ENCODE measurements around the gene LBR. TPM values are rescaled to one million over a fixed set of nuclear protein-coding genes. Genes with fewer than 3 reads are reported as not detected.

LBR gene
- total and polyA plus RNA-seq, 2 of the 4 experiments (the other 2 are of a cell fraction): 21.3 to 24.9 TPM

DNA sequence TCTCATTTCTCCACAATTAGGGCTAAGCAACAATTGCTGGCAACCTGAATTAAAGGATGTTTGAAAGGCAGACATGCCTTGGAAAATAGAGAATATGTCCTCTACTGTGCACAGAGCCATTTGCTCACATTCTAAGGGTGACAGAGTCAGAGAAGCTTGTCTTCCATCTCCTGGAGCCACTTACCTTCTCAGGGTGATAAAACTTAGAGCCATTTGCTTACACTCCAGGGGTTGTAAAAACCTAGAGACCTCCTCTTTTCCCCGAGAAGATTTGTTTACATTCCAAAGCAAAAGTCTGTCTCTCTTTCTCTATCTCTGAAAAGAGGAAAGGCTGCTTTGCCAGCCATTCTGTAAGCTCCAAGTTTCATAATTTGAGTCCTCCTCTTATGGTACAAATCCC is 61.3 kb downstream of the LBR start:
- no peak overlapping the region for H3K14ac ChIP-seq (replicated peaks; ENCODE audit: low read depth, low read length)
- H3K9me3 ChIP-seq (ENCODE audit: control insufficient read depth, insufficient read depth, low read length): no peaks in the 10 kb centered on the region
- H3K9ac ChIP-seq (ENCODE audit: low read depth, low read length): no peak overlapping the region
- H2BK5ac ChIP-seq (ENCODE audit: low read depth, low read length, poor library complexity, severe bottlenecking): no peak overlapping the region
- H3K79me1 ChIP-seq (ENCODE audit: low read depth in 1 of 2, low read length in 2 of 2): no peaks in the 10 kb centered on the region
- no peak overlapping the region for H3K18ac ChIP-seq (ENCODE audit: low read depth, low read length)
- no peak overlapping the region for H2BK20ac ChIP-seq (ENCODE audit: low read depth, low read length)
- H3K4ac ChIP-seq (ENCODE audit: low read depth, low read length): no peak overlapping the region
- WGBS, 2 experiments (ENCODE audit: extremely low coverage in 2 of 2, insufficient read length in 1 of 2): 0% methylated on average over 1 of the region's 1 CpG; no CpG with 5 or more reads in 1 of the 2 experiments
- no peak overlapping the region for H4K8ac ChIP-seq (ENCODE audit: low read depth in 2 of 2, low read length in 2 of 2)
- H2BK15ac ChIP-seq (ENCODE audit: low read depth, low read length): no peak overlapping the region
- DNase-seq: no peak
- ATAC-seq (ENCODE audit: low read depth): peak; percentile 11; the same call in 1 of the 2 replicates
- H3K27me3 ChIP-seq (ENCODE audit: control insufficient read depth, insufficient read depth, low read length): peaks cover 5% of the 10 kb centered on the region
- no peak overlapping the region for H3K4me3 ChIP-seq (ENCODE audit: insufficient read depth, low read depth, low read length)
- no peak overlapping the region for H3K56ac ChIP-seq (ENCODE audit: extremely low read depth, insufficient read depth, low read length)
- H2AK9ac ChIP-seq (replicated peaks; ENCODE audit: low read depth, low read length, poor library complexity): no peak overlapping the region
- intact Hi-C loops (cut with micrococcal nuclease): no loop called here
- no peaks in the 10 kb centered on the region for H3K9me1 ChIP-seq (ENCODE audit: insufficient read depth, low read length)
- H2AFZ ChIP-seq (replicated peaks; ENCODE audit: low read length, poor library complexity): no peak overlapping the region
- H3K23ac ChIP-seq (ENCODE audit: low read depth, low read length): no peak overlapping the region
- H3K4me1 ChIP-seq (ENCODE audit: control insufficient read depth, insufficient read depth, low read length): no peaks in the 10 kb centered on the region
- no peak overlapping the region for H2AK5ac ChIP-seq (ENCODE audit: low read depth, low read length)
- no TSS peak for BruUV-seq (replicated peaks)
- in situ Hi-C loops (cut with MboI; ENCODE audit: low sequenced_read_pairs): no loop called here
- CTCF ChIA-PET: no interaction called here
- no peak overlapping the region for H3K4me2 ChIP-seq (ENCODE audit: low read depth, low read length)
- no peak overlapping the region for H4K5ac ChIP-seq (ENCODE audit: low read depth, low read length)
- no peaks in the 10 kb centered on the region for H3K36me3 ChIP-seq (ENCODE audit: control insufficient read depth, insufficient read depth, low read length)
- H3K27ac ChIP-seq (ENCODE audit: insufficient read depth, low read length): no peak overlapping the region
- H4K91ac ChIP-seq (ENCODE audit: insufficient read depth, low read depth, low read length): no peak overlapping the region
- no peaks in the 10 kb centered on the region for H4K20me1 ChIP-seq (ENCODE audit: insufficient read depth, low read length)
- POLR2A ChIA-PET (ENCODE audit: unreplicated experiment): no interaction called here
- dilution Hi-C loops (cut with HindIII; ENCODE audit: low sequenced_read_pairs, unreplicated experiment): no loop called here
- TF ChIP-seq BHLHE40 (IDR thresholded peaks at IDR 0.05; ENCODE audit: low read depth, low read length) (no peak), POLR2A (IDR thresholded peaks at IDR 0.05; ENCODE audit: low read depth, low read length) (no peak), RAD21 (IDR thresholded peaks at IDR 0.05; ENCODE audit: low read length) (no peak), RCOR1 (IDR thresholded peaks at IDR 0.05; ENCODE audit: insufficient replicate concordance, low read length) (no peak), MAZ (IDR thresholded peaks at IDR 0.05; ENCODE audit: borderline replicate concordance, low read depth, low read length) (no peak)
- TF ChIP-seq, protein P1, sequence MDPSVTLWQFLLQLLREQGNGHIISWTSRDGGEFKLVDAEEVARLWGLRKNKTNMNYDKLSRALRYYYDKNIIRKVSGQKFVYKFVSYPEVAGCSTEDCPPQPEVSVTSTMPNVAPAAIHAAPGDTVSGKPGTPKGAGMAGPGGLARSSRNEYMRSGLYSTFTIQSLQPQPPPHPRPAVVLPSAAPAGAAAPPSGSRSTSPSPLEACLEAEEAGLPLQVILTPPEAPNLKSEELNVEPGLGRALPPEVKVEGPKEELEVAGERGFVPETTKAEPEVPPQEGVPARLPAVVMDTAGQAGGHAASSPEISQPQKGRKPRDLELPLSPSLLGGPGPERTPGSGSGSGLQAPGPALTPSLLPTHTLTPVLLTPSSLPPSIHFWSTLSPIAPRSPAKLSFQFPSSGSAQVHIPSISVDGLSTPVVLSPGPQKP (IDR thresholded peaks at IDR 0.05; ENCODE audit: borderline replicate concordance, low read depth, low read length): no peak
- H2BK120ac ChIP-seq (ENCODE audit: low read depth, low read length): no peak overlapping the region

All from IMR-90 (cell line).